Measurements from ENCODE around the gene PTPRT. TPM values are rescaled to one million over a fixed set of nuclear protein-coding genes. Genes with fewer than 3 reads are reported as not detected.

Gene PTPRT
- total RNA-seq, 1 experiment from 2014 or later, result not detected

GRCh38 chr20:42261766-42262270 lies 927.9 kb downstream of the PTPRT start:
- H3K36me3 ChIP-seq (ENCODE audit: control insufficient read depth in 1 of 2, insufficient read depth in 2 of 2, low read length in 2 of 2), result no peaks in the 10 kb centered on the region
- H3K9me2 ChIP-seq (ENCODE audit: insufficient read depth), result no peaks in the 10 kb centered on the region
- intact Hi-C loops (cut with micrococcal nuclease), result no loop called here
- ChIA-PET POLR2A (no interaction called here), CTCF (no interaction called here), RAD21 (ENCODE audit: low non-redundant PET in 1 of 2, low total read pairs in 2 of 2, uncharacterized antibody in 2 of 2, unreplicated experiment in 2 of 2) (no interaction called here)
- peaks cover 5 to 30% of the 10 kb centered on the region in 2 experiments; a peak in 2 of 4 replicates for H3K9me3 ChIP-seq (ENCODE audit: control insufficient read depth in 1 of 2, insufficient read depth in 1 of 2, low read depth in 1 of 2, low read length in 2 of 2)
- H3K9ac ChIP-seq (ENCODE audit: low read length), result no peak overlapping the region
- no peaks in the 10 kb centered on the region for H3K4me1 ChIP-seq (ENCODE audit: control insufficient read depth in 1 of 2, insufficient read depth in 2 of 2, low read length in 2 of 2)
- no peak overlapping the region for H2AFZ ChIP-seq (ENCODE audit: low read depth, low read length, poor library complexity, severe bottlenecking)
- DNase-seq (ENCODE audit: low read depth, low spot score) (no peak), ATAC-seq (no peak)
- TF ChIP-seq ZNF274 (IDR thresholded peaks at IDR 0.05; ENCODE audit: low read depth, low read length) (no peak), CBX3 (IDR thresholded peaks at IDR 0.05; ENCODE audit: low read depth) (no peak), POLR2A (IDR thresholded peaks at IDR 0.05; ENCODE audit: borderline replicate concordance, extremely low read depth, insufficient read depth, insufficient read length) (no peak), ELF1 (IDR thresholded peaks at IDR 0.05; ENCODE audit: borderline replicate concordance, low read depth) (no peak), POLR2AphosphoS5 (IDR thresholded peaks at IDR 0.05; ENCODE audit: low read depth, low read length) (no peak), ZBTB33 (IDR thresholded peaks at IDR 0.05; ENCODE audit: extremely low read depth, insufficient replicate concordance, low read length) (no peak)
- TF ChIP-seq, protein P1, sequence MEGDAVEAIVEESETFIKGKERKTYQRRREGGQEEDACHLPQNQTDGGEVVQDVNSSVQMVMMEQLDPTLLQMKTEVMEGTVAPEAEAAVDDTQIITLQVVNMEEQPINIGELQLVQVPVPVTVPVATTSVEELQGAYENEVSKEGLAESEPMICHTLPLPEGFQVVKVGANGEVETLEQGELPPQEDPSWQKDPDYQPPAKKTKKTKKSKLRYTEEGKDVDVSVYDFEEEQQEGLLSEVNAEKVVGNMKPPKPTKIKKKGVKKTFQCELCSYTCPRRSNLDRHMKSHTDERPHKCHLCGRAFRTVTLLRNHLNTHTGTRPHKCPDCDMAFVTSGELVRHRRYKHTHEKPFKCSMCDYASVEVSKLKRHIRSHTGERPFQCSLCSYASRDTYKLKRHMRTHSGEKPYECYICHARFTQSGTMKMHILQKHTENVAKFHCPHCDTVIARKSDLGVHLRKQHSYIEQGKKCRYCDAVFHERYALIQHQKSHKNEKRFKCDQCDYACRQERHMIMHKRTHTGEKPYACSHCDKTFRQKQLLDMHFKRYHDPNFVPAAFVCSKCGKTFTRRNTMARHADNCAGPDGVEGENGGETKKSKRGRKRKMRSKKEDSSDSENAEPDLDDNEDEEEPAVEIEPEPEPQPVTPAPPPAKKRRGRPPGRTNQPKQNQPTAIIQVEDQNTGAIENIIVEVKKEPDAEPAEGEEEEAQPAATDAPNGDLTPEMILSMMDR (IDR thresholded peaks at IDR 0.05 in 2 of 3, conservative IDR thresholded peaks at IDR 0.05 in 1 of 3; ENCODE audit: borderline replicate concordance in 1 of 3, insufficient read depth in 1 of 3, low read depth in 2 of 3, low read length in 2 of 3), result no peak
- H3K4me3 ChIP-seq (replicated peaks in 1 of 2; ENCODE audit: low read depth in 1 of 2, low read length in 2 of 2), result no peak overlapping the region
- H3K79me2 ChIP-seq (ENCODE audit: insufficient read depth, low read length), result no peaks in the 10 kb centered on the region
- H3K27ac ChIP-seq (ENCODE audit: low read depth, low read length), result no peak overlapping the region
- BruUV-seq (replicated peaks), result no TSS peak
- H4K20me1 ChIP-seq (ENCODE audit: insufficient read depth), result no peaks in the 10 kb centered on the region
- no peak overlapping the region for H3K4me2 ChIP-seq (ENCODE audit: low read length)
- no peaks in the 10 kb centered on the region for H3K27me3 ChIP-seq (ENCODE audit: insufficient read depth, low read length)

All from HCT116 (cell line).